Peyer's patch (tissue), 4 donors: ENCODE results near the gene MMP11. TPM values are rescaled to one million over a fixed set of nuclear protein-coding genes. Genes with fewer than 3 reads are reported as not detected.

Experiments
- DNase-seq, 3 donors: peaks; one replicate each; pipeline ENCODE4 v3.0.0-alpha.2; 2017 to 2019
- H3K27ac ChIP-seq, 4 donors: fragments of 200-600 bp; sonication (generic); one replicate each; pipeline ENCODE4 v1.5.1; 2016 to 2019
- H3K27me3 ChIP-seq, 2 donors: fragments of 200-600 bp; sonication (generic); one replicate each; pipeline ENCODE4 v1.5.1; 2019
- H3K36me3 ChIP-seq, 3 donors: fragments of 200-600 bp; sonication (generic); one replicate each; pipeline ENCODE4 v1.5.1; 2016 to 2019
- H3K4me1 ChIP-seq, 4 donors: fragments of 200-600 bp; sonication (generic); one replicate each; pipeline ENCODE4 v1.5.1; 2016 to 2019
- H3K4me3 ChIP-seq, 4 donors: fragments of 200-600 bp; sonication (generic); 1 replicate in 3 of 4; 2 replicates in 1 of 4; pipeline ENCODE4 v1.5.1; 2016 to 2019; ENCODE audit warnings: mild to moderate bottlenecking in 1 of 4
- H3K9me3 ChIP-seq, 4 donors: fragments of 200-600 bp; sonication (generic); one replicate each; pipeline ENCODE4 v1.5.1; 2016 to 2019; ENCODE audit warnings: mild to moderate bottlenecking in 1 of 4
- CTCF ChIP-seq, 6 experiments: fragments of 450-650 bp in 4 of 6; fragments of 200-600 bp in 2 of 6; sonication (generic) in 1 of 6; IDR thresholded peaks; one replicate each; pipeline ENCODE4 v1.5.1; 2017 to 2019; ENCODE audit warnings: antibody characterized with exemption in 6 of 6, mild to moderate bottlenecking in 3 of 6, moderate library complexity in 1 of 6
- POLR2A ChIP-seq, 2 donors: fragments of 450-650 bp; IDR thresholded peaks; one replicate each; pipeline ENCODE4 v1.5.1; 2017; ENCODE audit warnings: antibody characterized with exemption in 2 of 2, mild to moderate bottlenecking in 2 of 2, moderate library complexity in 2 of 2
- total RNA-seq, 4 donors: library from RNA; depleted of rRNA; stranded (reverse); fragments of >200 nt; gene quantifications; one replicate each; pipeline ENCODE4 v1.1.0, GENCODE V29; 2016

Gene MMP11
- total RNA-seq, 4 donors from 2014 or later: 2.9 to 19.5 (median 13.7) TPM

DNA sequence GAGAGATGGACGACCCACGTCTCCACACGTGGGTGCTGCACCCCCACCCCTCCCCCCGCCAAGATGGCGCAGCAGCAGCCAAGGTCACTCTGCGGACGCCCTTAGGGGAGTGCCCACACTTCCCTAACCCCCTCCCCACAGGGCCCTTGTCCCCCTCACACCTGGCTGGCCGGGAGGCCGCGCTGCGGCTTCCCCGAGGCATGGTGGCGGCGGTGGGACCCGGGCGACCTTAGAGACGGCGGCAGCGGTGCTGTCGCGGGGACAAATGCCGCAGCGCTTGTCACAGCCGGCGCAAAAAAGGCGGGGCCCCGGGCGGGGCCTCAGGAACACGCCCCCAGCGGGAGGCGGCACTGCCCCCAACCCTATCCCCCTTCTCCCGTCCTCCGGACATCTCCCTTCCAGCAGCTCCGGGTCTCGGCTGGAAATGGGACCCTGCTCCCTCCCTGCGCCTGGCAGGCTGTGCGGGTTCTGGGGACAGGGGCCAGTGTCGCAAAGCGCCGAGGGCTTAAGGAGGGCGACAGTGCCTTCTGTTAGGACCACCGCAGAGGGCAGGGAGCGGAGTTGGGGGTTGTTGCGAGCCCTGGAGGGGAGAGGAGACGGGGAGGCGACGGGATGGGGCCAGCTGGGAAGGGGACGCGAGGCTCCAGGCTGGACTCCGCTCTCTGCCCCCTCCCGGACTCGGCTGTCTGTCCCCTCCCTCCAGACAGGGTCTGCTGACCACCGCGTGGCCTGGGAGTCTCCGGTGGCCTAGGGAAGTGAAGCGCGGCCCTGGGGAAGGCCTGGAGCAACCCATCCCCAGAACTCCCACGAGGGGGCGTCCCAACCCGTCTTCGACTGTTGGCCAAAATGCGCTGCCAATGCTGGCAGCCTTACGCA, 4.7 kb upstream of the MMP11 start, which contains the start of gene CHCHD10:
Gene CHCHD10, minus strand, starts transcription at position 300 of the 876 bp plus-strand sequence. Its CDS starts 98 bp downstream, at position 202.
- peaks cover 0 to 13% (median 0%) of the 10 kb centered on the region in 3 donors for H3K36me3 ChIP-seq
- no peaks in the 10 kb centered on the region for H3K27me3 ChIP-seq
- H3K27ac ChIP-seq: peak within 1 kb of the TSS; percentile 83 to 94 (median 87)
- peaks cover 0 to 59% (median 33%) of the 10 kb centered on the region in 4 donors for H3K4me1 ChIP-seq
- peak; percentile 87 to 93 (median 91) for DNase-seq
- TF ChIP-seq CTCF (IDR thresholded peaks at IDR 0.05) (peak; percentile 59 to 80 (median 76)), POLR2A (IDR thresholded peaks at IDR 0.05) (peak; percentile 85 to 95)
- no peaks in the 10 kb centered on the region for H3K9me3 ChIP-seq
- peak within 1 kb of the TSS; percentile 63 to 81 (median 78) for H3K4me3 ChIP-seq

GRCh38 chr22:23769321-23769965, 3.2 kb upstream of the MMP11 start:
- Histone ChIP-seq H3K9me3 (no peaks in the 10 kb centered on the region), H3K36me3 (peaks cover 0 to 11% (median 0%) of the 10 kb centered on the region in 3 donors), H3K4me1 (peaks cover 0 to 59% (median 29%) of the 10 kb centered on the region in 4 donors), H3K27ac (peak overlapping the region in 1 of 4 donors; percentile 94), H3K4me3 (no peak overlapping the region), H3K27me3 (no peaks in the 10 kb centered on the region)
- no peak for TF ChIP-seq POLR2A (IDR thresholded peaks at IDR 0.05)
- no peak for TF ChIP-seq CTCF (IDR thresholded peaks at IDR 0.05)
- DNase-seq: no peak

DNA sequence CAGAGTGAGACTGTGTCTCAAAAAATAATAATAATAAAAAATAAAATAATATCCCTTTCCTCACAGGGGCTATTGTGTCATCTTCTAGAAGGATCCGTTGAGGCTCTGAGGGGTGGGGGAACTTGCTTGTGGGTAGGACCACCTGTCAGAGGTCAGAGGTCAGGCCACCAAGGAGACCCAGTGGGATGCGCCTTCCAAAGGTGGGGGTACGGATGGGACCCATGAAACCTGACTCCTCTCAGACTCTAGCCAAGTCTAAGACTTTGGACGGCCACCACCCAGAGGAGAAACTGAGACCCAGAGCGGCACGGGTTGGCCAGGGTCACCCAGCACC, 367 bp upstream of the MMP11 start:
- H3K9me3 ChIP-seq: no peaks in the 10 kb centered on the region
- H3K4me1 ChIP-seq: peaks cover 0 to 41% (median 24%) of the 10 kb centered on the region in 4 donors
- no peak for TF ChIP-seq CTCF (IDR thresholded peaks at IDR 0.05)
- no peak for TF ChIP-seq POLR2A (IDR thresholded peaks at IDR 0.05)
- peak overlapping the region; percentile 35 to 65 (median 55) for H3K4me3 ChIP-seq
- H3K27ac ChIP-seq: peak overlapping the region; percentile 25 to 77 (median 44)
- H3K27me3 ChIP-seq: no peaks in the 10 kb centered on the region
- H3K36me3 ChIP-seq: no peaks in the 10 kb centered on the region
- no peak for DNase-seq

DNA sequence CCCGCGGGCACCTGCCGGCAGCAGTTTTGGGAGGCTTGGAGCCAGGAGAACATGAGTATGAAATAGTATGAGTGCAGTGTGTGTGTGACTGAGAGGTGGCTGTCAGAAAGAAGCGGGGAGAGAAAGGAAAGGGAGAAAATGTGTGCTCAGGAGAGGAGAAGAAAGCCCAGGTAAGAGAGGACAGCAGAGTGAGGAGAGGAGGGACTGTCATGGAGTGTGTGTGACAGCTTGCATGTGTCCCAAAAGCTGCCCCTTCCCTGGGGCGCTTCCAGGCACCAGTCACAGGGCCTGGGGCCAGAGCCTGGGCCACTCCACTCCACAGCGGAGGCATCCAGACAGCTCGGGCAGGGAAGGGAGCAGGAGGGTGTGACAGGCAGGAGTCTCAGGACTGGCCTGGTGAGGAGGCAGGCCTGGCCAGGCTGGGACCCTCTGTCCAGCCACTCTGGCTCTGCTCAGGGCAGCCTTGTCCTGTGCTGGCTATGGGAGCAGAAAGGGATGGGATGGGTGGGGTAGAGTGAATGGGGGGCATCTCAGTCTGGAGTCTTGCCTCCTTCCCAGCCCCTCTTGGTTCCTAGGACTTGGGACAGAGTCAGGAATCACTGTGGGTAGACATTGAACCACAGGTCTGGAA, 949 bp downstream of the MMP11 start:
- H3K4me1 ChIP-seq: peaks cover 0 to 39% (median 20%) of the 10 kb centered on the region in 4 donors
- H3K36me3 ChIP-seq: no peaks in the 10 kb centered on the region
- no peaks in the 10 kb centered on the region for H3K9me3 ChIP-seq
- peak overlapping the region in 1 of 4 donors; percentile 77 for H3K27ac ChIP-seq
- no peak for TF ChIP-seq POLR2A (IDR thresholded peaks at IDR 0.05)
- no peak for TF ChIP-seq CTCF (IDR thresholded peaks at IDR 0.05)
- H3K4me3 ChIP-seq: peak overlapping the region in 2 of 4 donors; percentile 55 to 65
- H3K27me3 ChIP-seq: no peaks in the 10 kb centered on the region
- no peak for DNase-seq

GRCh38 chr22:23774114-23774921, 1.7 kb downstream of the MMP11 start:
- no peak for TF ChIP-seq POLR2A (IDR thresholded peaks at IDR 0.05)
- no peak for TF ChIP-seq CTCF (IDR thresholded peaks at IDR 0.05)
- Histone ChIP-seq H3K36me3 (no peaks in the 10 kb centered on the region), H3K4me1 (peaks cover 0 to 32% (median 16%) of the 10 kb centered on the region in 4 donors), H3K9me3 (no peaks in the 10 kb centered on the region), H3K27me3 (no peaks in the 10 kb centered on the region), H3K27ac (no peak overlapping the region), H3K4me3 (no peak overlapping the region)
- no peak for DNase-seq
